H1 (cell line): ENCODE data around the gene TRPM6. TPM values are rescaled to one million over a fixed set of nuclear protein-coding genes. Genes with fewer than 3 reads are reported as not detected.

Experiments used
- CTCF ChIA-PET: fragments of 300-600 bp; sonication (Branson Sonifier 250); formaldehyde crosslinking; loops from one replicate; lab custom pipeline; 2021; ENCODE audit not compliant: partially characterized antibody; lab: Charles Lee
- POLR2A ChIA-PET: fragments of 300-600 bp; sonication (Branson Sonifier 250); formaldehyde crosslinking; loops from one replicate; lab custom pipeline; 2021; ENCODE audit warnings: inconsistent platforms; ENCODE audit not compliant: partially characterized antibody; lab: Charles Lee
- DNase-seq, 2 experiments: peaks; one replicate each; pipeline versions ENCODE4 v3.0.0 to v3.0.0-alpha.2; 2010 to 2022; ENCODE audit warnings: low spot score in 2 of 2, low read depth in 1 of 2, mixed read lengths in 1 of 2
- FAIRE-seq: peaks from 2 replicates; lab custom pipeline; 2011; peaks lifted over from hg19 to GRCh38; lab: Jason Lieb, UNC
- H2AFZ ChIP-seq: 2 replicates; pipeline ENCODE4 v1.8.1; 2012; ENCODE audit warnings: low read length, inconsistent platforms
- H2AK5ac ChIP-seq: 2 replicates; pipeline ENCODE4 v1.6.1; 2013; ENCODE audit warnings: low read depth, low read length
- H2BK120ac ChIP-seq: replicated peaks from 2 replicates; pipeline ENCODE3; 2013; ENCODE audit warnings: low read depth, low read length, inconsistent platforms
- H2BK12ac ChIP-seq: 2 replicates; pipeline ENCODE4 v1.6.1; 2013; ENCODE audit warnings: low read depth, low read length
- H2BK15ac ChIP-seq: 2 replicates; pipeline ENCODE4 v1.6.1; 2013; ENCODE audit warnings: low read length
- H2BK20ac ChIP-seq: 2 replicates; pipeline ENCODE4 v1.6.1; 2013; ENCODE audit warnings: low read length
- H2BK5ac ChIP-seq: 2 replicates; pipeline ENCODE4 v1.6.1; 2013; ENCODE audit warnings: low read depth, low read length
- H3K14ac ChIP-seq: 2 replicates; pipeline ENCODE4 v1.6.1; 2013; ENCODE audit warnings: inconsistent platforms; ENCODE audit not compliant: insufficient read length
- H3K18ac ChIP-seq: 2 replicates; pipeline ENCODE4 v1.6.1; 2013; ENCODE audit warnings: low read length; ENCODE audit errors: extremely low read depth
- H3K23ac ChIP-seq: 2 replicates; pipeline ENCODE4 v1.6.1; 2013; ENCODE audit warnings: inconsistent platforms; ENCODE audit not compliant: insufficient read length
- H3K23me2 ChIP-seq: 2 replicates; pipeline ENCODE4 v1.6.1; 2013; ENCODE audit warnings: low read depth, low read length
- H3K27ac ChIP-seq: 2 replicates; pipeline ENCODE4 v1.6.1; 2011; ENCODE audit warnings: low read depth, low read length, inconsistent platforms
- H3K27me3 ChIP-seq, 4 experiments: replicated peaks in 1 of 4; 1 replicate in 1 of 4; 2 replicates in 3 of 4; pipeline versions ENCODE4 v1.6.1 to v1.8.1; 2011 to 2013; ENCODE audit warnings: low read length in 3 of 4, mild to moderate bottlenecking in 3 of 4, inconsistent platforms in 2 of 4, mixed read lengths in 2 of 4, moderate library complexity in 1 of 4; ENCODE audit not compliant: control insufficient read depth in 3 of 4, insufficient read depth in 3 of 4; ENCODE audit errors: extremely low read depth in 1 of 4
- H3K36me3 ChIP-seq, 4 experiments: 2 replicates each; pipeline versions ENCODE4 v1.6.1 to v1.8.1; 2011 to 2013; ENCODE audit warnings: mild to moderate bottlenecking in 4 of 4, low read length in 3 of 4, moderate library complexity in 2 of 4, control low read depth in 1 of 4, inconsistent platforms in 1 of 4; ENCODE audit not compliant: insufficient read depth in 4 of 4, control insufficient read depth in 2 of 4
- H3K4ac ChIP-seq: replicated peaks from 2 replicates; pipeline ENCODE3; 2013; ENCODE audit warnings: low read length, low read depth, mixed read lengths, inconsistent platforms; ENCODE audit not compliant: insufficient read length
- H3K4me1 ChIP-seq, 4 experiments: replicated peaks in 1 of 4; 1 replicate in 1 of 4; 2 replicates in 3 of 4; pipeline versions ENCODE4 v1.6.1 to v1.8.1; 2011 to 2013; ENCODE audit warnings: low read length in 3 of 4, inconsistent platforms in 2 of 4, mixed read lengths in 1 of 4; ENCODE audit not compliant: insufficient read depth in 4 of 4, control insufficient read depth in 3 of 4
- H3K4me2 ChIP-seq, 2 experiments: 2 replicates each; pipeline versions ENCODE4 v1.6.1 to v1.8.1; 2011 to 2013; ENCODE audit warnings: low read depth in 2 of 2, low read length in 2 of 2, control low read depth in 1 of 2, inconsistent platforms in 1 of 2, mild to moderate bottlenecking in 1 of 2; ENCODE audit not compliant: insufficient read depth in 1 of 2
- H3K4me3 ChIP-seq, 4 experiments: fragments of 200-600, 300-600 bp in 1 of 4; sonication (generic), shearing (Covaris generic), sonication (Bioruptor Twin) in 1 of 4; 2 replicates each; pipeline versions ENCODE4 v1.5.1 to v1.8.1; 2011 to 2016; ENCODE audit warnings: low read length in 4 of 4, low read depth in 3 of 4, control low read depth in 2 of 4, inconsistent platforms in 2 of 4, mild to moderate bottlenecking in 2 of 4, mixed read lengths in 1 of 4, moderate library complexity in 1 of 4; ENCODE audit not compliant: insufficient read depth in 2 of 4; ENCODE audit errors: extremely low read depth in 1 of 4
- H3K56ac ChIP-seq: replicated peaks from 2 replicates; pipeline ENCODE3; 2013; ENCODE audit warnings: low read depth, mild to moderate bottlenecking, mixed read lengths, low read length, inconsistent platforms; ENCODE audit not compliant: insufficient read length
- H3K79me1 ChIP-seq: 2 replicates; pipeline ENCODE4 v1.6.1; 2013; ENCODE audit warnings: low read depth, low read length, control low read depth
- H3K79me2 ChIP-seq, 2 experiments: 2 replicates each; pipeline versions ENCODE4 v1.6.1 to v1.8.1; 2012 to 2013; ENCODE audit warnings: low read length in 2 of 2, mild to moderate bottlenecking in 2 of 2, inconsistent platforms in 1 of 2; ENCODE audit not compliant: insufficient read depth in 2 of 2, control insufficient read depth in 1 of 2
- H3K9ac ChIP-seq, 4 experiments: replicated peaks in 1 of 4; 1 replicate in 1 of 4; 2 replicates in 3 of 4; pipeline versions ENCODE4 v1.6.1 to v1.8.1; 2011 to 2013; ENCODE audit warnings: low read depth in 3 of 4, low read length in 3 of 4, control low read depth in 2 of 4, mild to moderate bottlenecking in 2 of 4, moderate library complexity in 2 of 4, inconsistent platforms in 1 of 4; ENCODE audit errors: extremely low read depth in 1 of 4
- H3K9me3 ChIP-seq, 2 experiments: 2 replicates each; pipeline versions ENCODE4 v1.6.1 to v1.8.1; 2012 to 2013; ENCODE audit warnings: mild to moderate bottlenecking in 2 of 2, moderate library complexity in 2 of 2, control low read depth in 1 of 2, inconsistent platforms in 1 of 2, low read depth in 1 of 2, low read length in 1 of 2, mixed read lengths in 1 of 2; ENCODE audit not compliant: insufficient read depth in 2 of 2
- H4K20me1 ChIP-seq, 2 experiments: replicated peaks in 1 of 2; 2 replicates each; pipeline versions ENCODE3 to v1.8.1; 2011 to 2013; ENCODE audit warnings: inconsistent platforms in 2 of 2, low read length in 2 of 2, mild to moderate bottlenecking in 1 of 2; ENCODE audit not compliant: insufficient read depth in 2 of 2, control insufficient read depth in 1 of 2
- H4K5ac ChIP-seq: 2 replicates; pipeline ENCODE4 v1.6.1; 2013; ENCODE audit warnings: low read length, low read depth, mixed read lengths, inconsistent platforms; ENCODE audit not compliant: insufficient read length
- H4K8ac ChIP-seq: 2 replicates; pipeline ENCODE4 v1.8.0; 2013; ENCODE audit warnings: mild to moderate bottlenecking, moderate library complexity, low read length, inconsistent platforms; ENCODE audit not compliant: insufficient read depth; ENCODE audit errors: extremely low read depth
- H4K91ac ChIP-seq: replicated peaks from 2 replicates; pipeline ENCODE3; 2013; ENCODE audit warnings: low read length, mixed read lengths, inconsistent platforms; ENCODE audit not compliant: insufficient read length
- ATF3 ChIP-seq: IDR thresholded peaks from 2 replicates; pipeline ENCODE4 v1.6.1; 2011; ENCODE audit warnings: low read depth, mild to moderate bottlenecking, low read length; ENCODE audit not compliant: insufficient read depth
- BACH1 ChIP-seq: IDR thresholded peaks from 2 replicates; pipeline ENCODE4 v1.6.1; 2012; ENCODE audit warnings: low read length, improper control_type of control experiment
- E2F6 ChIP-seq: IDR thresholded peaks from 2 replicates; pipeline ENCODE4 v1.6.1; 2012; ENCODE audit warnings: inconsistent platforms
- HDAC2 ChIP-seq, 2 experiments: fragments of 300-600 bp in 1 of 2; sonication (generic) in 1 of 2; IDR thresholded peaks; 2 replicates each; pipeline ENCODE4 v1.6.1; 2011 to 2012; ENCODE audit warnings: low read depth in 2 of 2, low read length in 2 of 2, mild to moderate bottlenecking in 2 of 2, moderate library complexity in 2 of 2, borderline replicate concordance in 1 of 2, inconsistent platforms in 1 of 2
- RNF2 ChIP-seq: fragments of 200-900, 300-1000 bp; sonication (generic); IDR thresholded peaks from 2 replicates; pipeline ENCODE4 v1.7.1; 2016; ENCODE audit warnings: borderline replicate concordance, low read depth, mild to moderate bottlenecking, antibody characterized with exemption, low read length; ENCODE audit not compliant: poor library complexity, severe bottlenecking; ENCODE audit errors: missing control alignments
- RXRA ChIP-seq: IDR thresholded peaks from 2 replicates; pipeline ENCODE4 v1.6.1; 2011; ENCODE audit warnings: low read depth, mild to moderate bottlenecking, low read length, moderate library complexity; ENCODE audit not compliant: insufficient read depth
- SP2 ChIP-seq: IDR thresholded peaks from 2 replicates; pipeline ENCODE4 v1.6.1; 2012; ENCODE audit warnings: mild to moderate bottlenecking, low read length, inconsistent platforms
- TAF1 ChIP-seq: IDR thresholded peaks from 2 replicates; pipeline ENCODE4 v1.6.1; 2011; ENCODE audit warnings: mild to moderate bottlenecking, low read depth, low read length
- TEAD4 ChIP-seq: IDR thresholded peaks from 2 replicates; pipeline ENCODE4 v1.6.1; 2012; ENCODE audit warnings: low read depth, low read length, inconsistent platforms, mixed read lengths
- USF2 ChIP-seq: IDR thresholded peaks from 2 replicates; pipeline ENCODE4 v1.6.1; 2011; ENCODE audit warnings: low read length, improper control_type of control experiment
- WGBS, 2 experiments: shearing (Covaris generic) in 1 of 2; methylation state at CpG; one replicate each; pipeline versions ENCODE4 v1.1.6 to v1.1.7; 2013 to 2015; ENCODE audit warnings: low lambda C conversion rate in 2 of 2, mixed read lengths in 2 of 2, inconsistent platforms in 1 of 2, low coverage in 1 of 2, missing lambda C conversion rate in 1 of 2; ENCODE audit not compliant: insufficient replicate concordance in 2 of 2, insufficient coverage in 1 of 2, insufficient read length in 1 of 2; ENCODE audit errors: extremely low coverage in 1 of 2, missing lambda C conversion rate in 1 of 2; 5-methylcytosine and 5-hydroxymethylcytosine counted together
- polyA plus RNA-seq, 7 experiments: library from polyadenylated mRNA; depleted of rRNA in 3 of 7; stranded (reverse) in 5 of 7; unstranded in 2 of 7; fragments of >200 nt in 5 of 7; fragments of 200-250 nt in 2 of 7; gene quantifications; 1 replicate in 5 of 7; 2 replicates in 1 of 7; 4 replicates in 1 of 7; pipeline versions ENCODE4 v1.2.1 to v1.2.3, GENCODE V29; 2011 to 2013; ENCODE audit warnings: missing spikeins in 2 of 7, mixed read lengths in 2 of 7
- total RNA-seq: library from RNA; stranded (reverse); fragmentation: NEBNext Ultra II Directional; extraction: Animal tissue kit (Norgen Biotek cat#: 25700); gene quantifications from 2 replicates; pipeline ENCODE4 v1.2.1, GENCODE V29; 2021

The TRPM6 gene
- total and polyA plus RNA-seq, 2 of the 8 experiments (the other 6 are each of a cell fraction or from before 2014, with no cell fraction given) = 0.45 to 1.5 TPM

GRCh38 chr9:74719306-74719705 is 168.4 kb downstream of the TRPM6 start:
- DNase-seq = no peak
- no peak overlapping the region for H3K56ac ChIP-seq
- CTCF ChIA-PET = no interaction called here
- H3K4ac ChIP-seq = no peak overlapping the region
- H3K27me3 ChIP-seq = no peaks in the 10 kb centered on the region
- no peaks in the 10 kb centered on the region for H4K20me1 ChIP-seq
- no peak overlapping the region for H2AK5ac ChIP-seq
- H3K4me1 ChIP-seq = no peaks in the 10 kb centered on the region
- no peak overlapping the region for H3K4me2 ChIP-seq
- no peak overlapping the region for H4K8ac ChIP-seq
- POLR2A ChIA-PET = no interaction called here
- H3K23ac ChIP-seq = no peak overlapping the region
- H2BK5ac ChIP-seq = no peak overlapping the region
- no peaks in the 10 kb centered on the region; the same call in 1 of the 2 replicates for H3K23me2 ChIP-seq
- H3K14ac ChIP-seq = no peak overlapping the region
- 91% methylated on average over 1 of the region's 1 CpG; no CpG with 5 or more reads in 1 of the 2 experiments for WGBS, 2 experiments
- no peaks in the 10 kb centered on the region for H3K9me3 ChIP-seq
- no peak overlapping the region for H2BK120ac ChIP-seq
- FAIRE-seq = no peak
- H3K36me3 ChIP-seq = no peaks in the 10 kb centered on the region
- no peak overlapping the region for H2BK15ac ChIP-seq
- no peak overlapping the region for H2BK20ac ChIP-seq
- no peaks in the 10 kb centered on the region for H3K79me1 ChIP-seq
- H3K79me2 ChIP-seq = no peaks in the 10 kb centered on the region
- no peak overlapping the region for H3K9ac ChIP-seq
- no peak overlapping the region for H3K18ac ChIP-seq
- H2BK12ac ChIP-seq = no peak overlapping the region
- H3K27ac ChIP-seq = no peak overlapping the region
- H4K5ac ChIP-seq = no peak overlapping the region
- no peak overlapping the region for H4K91ac ChIP-seq
- H3K4me3 ChIP-seq = no peak overlapping the region
- H2AFZ ChIP-seq = no peak overlapping the region
- no peak for TF ChIP-seq TEAD4
- TF ChIP-seq RNF2 = no peak
- TF ChIP-seq USF2 = no peak
- no peak for TF ChIP-seq ATF3
- TF ChIP-seq E2F6 = no peak
- TF ChIP-seq SP2 = no peak
- no peak for TF ChIP-seq TAF1
- TF ChIP-seq RXRA = no peak
- no peak for TF ChIP-seq BACH1
- TF ChIP-seq HDAC2 (IDR thresholded peaks at IDR 0.05; ENCODE audit: borderline replicate concordance in 1 of 2, low read depth in 2 of 2, low read length in 2 of 2) = no peak
